ENCODE measurements around the gene THRB.

THRB gene

DNA sequence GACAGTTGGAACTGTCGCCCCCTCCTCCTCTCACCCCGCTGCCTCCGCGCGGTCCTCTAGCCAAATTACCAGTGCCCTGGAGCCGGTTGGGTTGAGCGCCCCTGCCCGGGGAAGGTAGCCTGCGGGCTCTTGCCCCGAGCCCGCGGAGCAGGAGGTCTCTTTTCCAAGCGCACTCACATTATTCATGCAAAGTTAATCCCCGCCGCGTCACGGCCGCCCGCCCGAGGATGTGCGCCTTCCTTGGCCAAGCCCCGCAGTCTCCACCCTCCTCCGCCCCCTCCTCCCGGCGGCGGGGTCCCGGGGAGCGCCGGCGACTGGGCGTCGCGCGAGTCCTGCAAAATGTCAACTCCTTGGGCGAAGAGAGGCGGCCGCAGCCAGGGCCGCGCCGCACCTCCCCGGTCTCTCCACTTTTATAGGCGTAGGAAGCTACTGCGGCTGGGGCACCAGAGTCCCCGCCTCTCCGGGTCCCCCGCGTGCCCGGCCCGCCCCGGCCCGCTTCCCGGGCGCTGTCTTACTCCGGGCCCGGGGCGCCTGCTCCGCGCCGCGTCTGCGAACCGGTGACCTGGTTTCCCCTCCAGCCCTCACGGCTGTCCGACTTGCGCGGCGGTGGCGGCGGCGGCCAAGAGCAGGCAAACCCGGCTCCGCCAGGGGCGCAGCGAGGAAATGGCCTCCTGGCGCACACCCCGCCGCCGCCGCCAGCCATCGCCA is at the start of gene THRB:
THRB (minus strand) TSS at position 233 of the 708 bp plus-strand sequence.
- DNase-seq: no peak

DNA sequence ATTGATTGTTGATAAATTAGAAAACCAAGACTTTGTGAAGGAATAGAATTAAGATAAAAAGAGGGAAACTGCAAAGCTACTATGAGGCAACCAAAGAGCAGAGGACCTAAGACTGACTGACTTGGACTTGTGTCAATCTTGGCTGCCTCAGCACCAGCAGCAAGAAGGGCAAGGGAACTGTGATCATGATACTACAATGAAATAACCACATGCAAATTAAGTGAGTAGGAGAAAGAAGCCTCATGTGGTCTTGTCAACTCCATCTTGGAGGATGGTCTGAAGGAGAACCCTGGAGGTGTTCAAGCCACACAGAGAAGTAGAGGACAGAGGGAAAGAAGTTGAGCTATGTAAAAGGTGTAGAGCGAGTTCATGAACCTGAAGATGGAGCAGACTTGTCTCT is 47.3 kb upstream of the THRB start:
- no peak for DNase-seq

- no peak for DNase-seq
These were observed 46.2 kb upstream of the THRB start for GRCh38 chr3:24540821-24541220.

DNA sequence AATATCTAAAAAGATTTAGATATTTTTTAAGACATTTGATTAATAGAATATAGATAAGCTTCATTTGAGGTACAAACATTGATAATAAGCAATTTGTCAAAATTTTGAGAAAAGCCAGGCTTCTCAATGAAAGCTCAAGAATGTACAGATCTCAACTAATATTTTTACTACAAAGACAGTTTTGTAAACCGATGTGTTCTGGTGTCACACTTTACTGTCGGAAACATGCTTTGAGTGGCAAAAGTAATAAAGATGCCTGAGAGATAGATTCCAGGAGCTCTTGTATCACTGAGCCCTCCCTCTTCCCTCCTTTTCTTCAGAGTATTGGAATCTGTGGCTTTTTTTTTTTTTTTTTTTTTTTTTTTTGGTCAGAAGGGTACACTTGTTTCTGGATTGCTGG is 45.0 kb upstream of the THRB start:
- DNase-seq: no peak

DNA sequence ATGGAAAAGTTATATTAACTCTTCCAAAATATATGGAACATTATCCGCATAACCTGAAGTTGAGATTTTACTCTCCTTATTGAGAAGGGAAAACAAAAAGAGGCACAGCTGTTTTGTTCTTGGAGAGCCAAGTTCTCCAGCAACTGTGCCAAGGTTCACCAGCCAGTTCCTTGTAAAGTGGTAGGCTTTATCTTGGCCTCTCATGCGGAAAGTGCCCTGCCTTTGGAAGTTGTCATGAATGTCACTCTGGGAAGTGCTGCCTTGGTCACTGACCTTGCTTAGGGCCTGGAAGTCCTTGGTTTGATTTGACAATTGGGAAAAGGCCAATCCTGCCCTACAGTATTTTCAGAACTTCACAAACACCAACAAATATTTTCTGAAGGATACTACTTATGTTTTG is 44.2 kb upstream of the THRB start:
- no peak for DNase-seq

DNA sequence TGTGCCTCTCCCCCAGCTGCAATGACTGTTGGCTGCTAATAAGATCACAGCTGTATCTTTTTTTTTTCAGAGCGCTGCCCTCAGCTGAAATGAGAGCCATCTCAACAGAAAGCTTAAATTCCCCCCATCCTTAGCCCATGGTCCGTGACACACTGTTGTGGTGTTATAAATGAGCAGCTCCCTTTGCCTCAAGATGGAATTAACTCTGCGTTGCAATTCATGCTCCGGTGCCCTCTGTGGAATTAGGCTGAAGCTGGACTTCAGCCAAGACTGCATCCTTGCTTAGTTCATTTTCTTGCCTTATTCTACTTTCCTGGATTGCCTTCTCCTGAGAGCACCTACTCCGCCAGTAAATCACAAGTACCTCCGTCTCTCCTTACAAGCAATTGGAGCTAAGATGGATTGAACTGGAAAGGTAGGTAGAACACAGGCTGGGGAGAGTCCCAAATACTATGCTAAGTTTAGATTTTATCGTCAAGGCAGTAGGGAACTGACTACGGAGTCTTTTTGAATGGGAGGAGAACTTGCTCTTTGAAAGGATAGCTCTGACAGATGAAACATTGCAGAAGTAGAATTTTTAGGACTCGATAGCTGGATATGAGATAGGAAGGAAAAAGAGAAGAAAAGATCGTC is 39.0 kb upstream of the THRB start:
- no peak for DNase-seq

DNA sequence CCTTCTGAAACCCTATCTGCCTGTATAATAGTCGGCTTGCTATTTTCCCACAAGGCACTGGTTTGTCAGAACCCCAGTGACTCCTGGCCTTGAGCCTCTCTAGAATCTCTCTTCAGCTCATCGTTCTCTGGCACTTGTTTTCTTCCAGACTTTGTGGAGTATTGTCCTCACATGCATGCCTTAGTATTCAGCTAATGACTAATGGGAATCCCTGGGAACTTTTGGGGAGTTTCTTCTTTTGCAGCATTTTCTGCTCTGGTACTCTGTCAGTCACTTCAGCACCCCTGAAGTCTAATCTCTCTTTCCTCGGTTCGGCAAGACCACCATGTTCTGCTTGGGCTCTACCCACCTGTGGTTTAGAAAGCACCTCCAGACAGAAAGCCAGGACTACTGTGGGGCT is 35.8 kb upstream of the THRB start:
- DNase-seq: no peak

- DNase-seq: no peak
These were observed 34.6 kb upstream of the THRB start for GRCh38 chr3:24529210-24529609.

DNA sequence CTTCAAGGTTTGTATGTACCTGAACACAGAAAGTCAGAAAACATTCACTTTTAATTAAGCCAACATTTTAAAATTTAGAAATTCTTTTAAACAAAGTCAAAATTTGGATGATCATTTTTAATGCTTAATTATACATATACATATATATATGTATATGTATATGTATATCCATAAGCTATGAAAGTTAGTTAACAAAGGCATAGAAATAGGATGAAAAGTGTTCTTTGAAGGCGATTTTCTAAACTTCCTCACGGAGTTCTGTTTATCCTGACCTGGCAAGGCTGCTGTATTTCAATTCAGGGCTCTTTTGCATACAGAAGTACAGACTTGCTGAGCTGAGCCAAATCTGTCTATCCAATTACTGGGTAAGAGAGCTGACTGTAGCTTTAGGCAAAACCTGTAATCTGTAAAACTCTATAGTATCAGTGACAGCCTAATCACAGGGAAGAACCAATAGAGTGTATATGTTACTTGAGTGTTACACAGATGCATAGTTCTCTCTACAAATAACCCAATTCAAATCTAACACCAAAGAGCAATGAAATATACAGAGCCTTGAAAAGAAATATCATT is 32.1 kb upstream of the THRB start:
- DNase-seq: no peak

DNA sequence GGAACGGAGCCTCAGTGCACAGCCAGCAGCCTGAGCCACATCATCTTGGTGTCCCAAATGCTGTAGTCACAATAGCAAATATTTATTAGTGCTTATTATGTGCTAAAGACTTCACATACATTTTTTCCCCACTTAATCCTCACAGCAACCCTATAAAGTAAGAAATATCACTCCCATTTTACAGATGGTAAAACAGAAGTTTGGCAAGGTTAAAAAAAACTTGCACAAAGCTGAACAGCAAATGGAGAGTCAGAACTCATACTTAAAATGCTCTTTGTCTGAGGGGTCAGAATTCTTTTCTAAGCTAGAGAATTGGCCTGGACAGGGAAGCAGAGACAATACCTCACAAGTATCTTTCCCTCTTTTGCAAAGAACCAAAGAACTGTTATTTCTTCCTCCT is 30.9 kb upstream of the THRB start:
- no peak for DNase-seq

GRCh38 chr3:24525022-24525421 is 30.4 kb upstream of the THRB start:
- no peak for DNase-seq

- DNase-seq: no peak
These were observed 29.5 kb upstream of the THRB start for GRCh38 chr3:24523988-24524727.

DNA sequence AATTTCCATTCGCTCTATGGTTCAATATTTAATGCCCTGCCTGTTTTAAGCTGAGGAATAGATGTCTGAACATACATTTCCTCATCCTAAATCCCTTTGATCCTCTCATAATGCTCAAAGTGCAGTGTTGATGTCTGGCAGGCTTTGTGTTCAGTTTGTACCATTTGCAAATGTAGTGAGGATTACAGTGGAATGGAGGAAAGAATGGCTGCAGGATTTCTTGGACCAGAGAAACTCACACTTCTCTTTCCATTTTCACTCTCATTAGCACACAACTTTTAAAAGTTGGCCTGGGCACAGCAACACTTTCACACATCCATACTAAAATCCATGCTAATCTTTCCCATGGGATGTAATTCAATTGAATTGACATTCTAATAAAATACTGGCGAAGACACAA is 28.6 kb upstream of the THRB start:
- no peak for DNase-seq

GRCh38 chr3:24522146-24522579 is 27.5 kb upstream of the THRB start:
- DNase-seq: no peak

DNA sequence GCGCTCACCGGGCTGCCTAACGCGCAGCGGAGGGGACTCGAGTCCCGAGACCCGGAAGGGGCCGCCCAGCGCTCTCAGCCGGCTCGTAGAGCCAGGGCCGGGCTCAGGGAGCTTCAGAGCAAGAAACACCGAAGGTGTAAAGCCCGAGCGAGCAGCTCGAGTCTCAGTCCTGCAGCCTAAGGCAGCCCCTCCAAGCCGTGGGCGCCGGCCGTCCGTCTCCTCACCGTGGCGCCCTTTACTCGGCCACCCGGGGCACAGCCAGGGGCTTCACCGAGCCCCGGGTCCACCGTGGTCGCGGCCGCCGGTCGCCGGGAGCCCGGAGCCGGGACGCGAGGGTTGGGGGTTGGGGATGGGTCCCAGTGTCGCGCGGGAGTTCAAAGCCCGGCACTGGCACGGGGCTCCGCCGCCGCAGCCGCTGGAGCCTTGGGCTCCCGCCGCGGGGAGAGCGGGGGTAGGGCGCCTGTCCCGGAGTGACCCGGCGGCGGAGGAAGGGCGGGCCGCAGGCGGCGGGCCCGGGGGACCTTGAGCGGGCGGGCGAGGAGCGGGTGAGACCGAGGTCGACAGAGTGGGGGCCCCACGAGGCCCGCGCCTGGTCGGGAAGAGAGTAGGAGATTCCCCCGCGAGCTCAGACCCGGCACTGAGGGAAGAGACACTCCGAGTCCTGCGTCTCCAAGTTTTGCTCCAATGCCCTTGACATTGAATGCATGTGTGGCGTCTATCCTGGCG is 26.9 kb upstream of the THRB start:
- DNase-seq: no peak

GRCh38 chr3:24520976-24521419 is 26.3 kb upstream of the THRB start:
- no peak for DNase-seq

DNA sequence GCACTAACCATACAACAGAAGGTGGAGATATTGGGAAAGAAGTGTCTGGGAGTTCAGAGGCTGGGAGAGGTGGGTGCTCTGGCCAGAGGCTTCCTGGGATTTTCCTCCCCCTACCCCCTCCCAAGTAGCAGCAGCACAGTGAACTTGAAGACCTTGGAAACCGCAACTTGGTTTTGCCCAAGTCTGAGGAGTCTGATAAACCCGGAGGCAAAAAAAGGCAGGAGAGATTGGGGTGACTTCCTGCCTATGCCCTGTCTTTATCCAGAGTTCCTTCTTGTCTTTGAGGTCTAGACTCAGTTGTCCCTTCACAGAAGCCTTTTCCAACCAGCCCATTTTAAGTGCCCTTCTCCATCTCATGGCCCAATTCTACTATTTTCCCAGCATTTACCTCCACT is 25.4 kb upstream of the THRB start:
- DNase-seq: no peak

DNA sequence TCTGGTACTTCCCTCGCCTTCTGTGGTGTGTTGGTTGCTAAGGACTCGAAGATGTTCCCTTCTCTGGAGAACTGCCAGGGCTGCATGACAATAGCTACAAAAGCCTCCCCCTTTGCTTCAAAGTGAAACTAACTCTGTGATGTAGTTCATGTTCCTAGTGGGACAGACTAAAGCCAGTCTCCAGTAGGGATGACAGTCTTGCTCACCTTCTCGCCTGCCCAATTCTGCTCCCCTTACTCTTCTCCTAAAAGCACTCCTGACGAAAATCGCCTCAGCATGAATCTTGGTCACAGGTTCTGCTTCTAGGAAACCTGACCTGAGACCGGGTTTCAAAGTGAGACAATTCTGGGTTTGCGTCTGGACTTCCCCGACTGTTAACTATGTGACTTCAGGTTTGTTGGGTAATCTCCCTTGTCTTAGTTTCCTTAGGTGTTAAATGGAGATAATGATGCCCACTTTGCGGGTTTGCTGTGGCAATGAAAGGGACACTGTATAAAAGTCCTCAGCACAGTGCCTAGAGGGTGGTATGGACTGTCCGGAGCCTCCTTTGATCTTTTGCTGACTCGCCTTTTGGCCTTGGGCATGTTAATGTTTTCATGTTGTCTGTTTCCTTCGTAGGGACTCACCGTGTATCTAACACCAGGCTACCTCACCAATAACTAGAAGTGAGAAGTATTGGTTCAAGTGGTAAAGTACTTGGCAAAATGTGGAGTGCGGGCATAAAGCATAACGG is 24.9 kb upstream of the THRB start:
- no peak for DNase-seq

- no peak for DNase-seq
These were observed 24.3 kb upstream of the THRB start for GRCh38 chr3:24518990-24519367.

GRCh38 chr3:24514119-24514518 is 19.5 kb upstream of the THRB start:
- no peak for DNase-seq

GRCh38 chr3:24513463-24513862 is 18.8 kb upstream of the THRB start:
- no peak for DNase-seq

DNA sequence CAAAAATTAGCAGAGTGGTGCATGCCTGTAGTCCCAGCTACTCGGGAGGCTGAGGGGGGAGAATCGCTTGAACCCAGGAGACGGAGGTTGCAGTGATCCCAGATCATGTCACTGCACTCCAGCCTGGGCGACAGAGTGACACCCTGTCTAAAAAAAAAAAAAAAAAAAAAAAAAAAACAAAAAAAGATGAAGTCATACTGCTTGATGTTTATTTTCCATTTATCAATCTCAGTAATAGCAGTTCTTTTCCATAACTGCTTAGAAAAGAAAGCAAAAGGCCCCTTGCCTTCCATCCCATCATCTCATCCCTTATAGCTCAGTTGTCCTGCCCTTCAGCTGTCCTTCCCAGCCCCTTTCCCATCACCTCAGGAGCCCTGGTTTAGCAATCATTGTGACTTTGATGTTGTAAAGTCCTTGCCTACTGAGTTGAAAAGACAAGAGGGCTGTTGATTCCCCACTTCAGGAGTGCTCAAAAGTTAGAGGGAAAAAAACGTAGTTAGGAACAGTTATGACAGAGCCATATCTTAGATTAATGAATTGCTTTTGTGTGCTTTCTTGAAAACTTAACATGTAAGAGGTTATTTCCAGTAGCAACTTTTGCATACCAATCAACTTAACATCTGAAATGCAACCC is 18.0 kb upstream of the THRB start:
- no peak for DNase-seq

All from activated CD4-positive, CD25-positive, alpha-beta regulatory T cell treated with anti-CD3 and anti-CD28 coated beads, Interleukin-2, amount 50 U/mL, for 72 hours (primary cell).